Measurements from ENCODE around the gene EFCAB13. TPM values are rescaled to one million over a fixed set of nuclear protein-coding genes. Genes with fewer than 3 reads are reported as not detected.
"Not testable (repeated sequence)": the region's sequence is repeated elsewhere in the genome, so short reads cannot be mapped to it uniquely, and the experiment has no call there.

Gene EFCAB13
- total and polyA plus RNA-seq, 2 of the 4 experiments (the other 2 are of a cell fraction): 0.77 to 1.4 TPM

GRCh38 chr17:47388825-47389224 is 65.1 kb downstream of the EFCAB13 start:
- H3K14ac ChIP-seq (replicated peaks; ENCODE audit: low read depth, low read length): no peak overlapping the region
- no peak overlapping the region for H4K5ac ChIP-seq (ENCODE audit: low read depth, low read length)
- BruUV-seq (replicated peaks): no TSS peak
- H3K36me3 ChIP-seq (ENCODE audit: control insufficient read depth, insufficient read depth, low read length): 0 out of 2 replicates have a peak, but pooled peaks cover 1% of the 10 kb centered on the region
- H3K18ac ChIP-seq (ENCODE audit: low read depth, low read length): no peak overlapping the region
- dilution Hi-C loops (cut with HindIII; ENCODE audit: low sequenced_read_pairs, unreplicated experiment): no loop called here
- intact Hi-C loops (cut with micrococcal nuclease): no loop called here
- ATAC-seq (ENCODE audit: low read depth): no peak
- no peaks in the 10 kb centered on the region for H4K20me1 ChIP-seq (ENCODE audit: insufficient read depth, low read length)
- POLR2A ChIA-PET (ENCODE audit: unreplicated experiment): no interaction called here
- no peak overlapping the region for H2BK20ac ChIP-seq (ENCODE audit: low read depth, low read length)
- H2BK120ac ChIP-seq (ENCODE audit: low read depth, low read length): no peak overlapping the region
- no peak overlapping the region for H4K91ac ChIP-seq (ENCODE audit: insufficient read depth, low read depth, low read length)
- in situ Hi-C loops (cut with MboI; ENCODE audit: low sequenced_read_pairs): no loop called here
- no peaks in the 10 kb centered on the region for H3K27me3 ChIP-seq (ENCODE audit: control insufficient read depth, insufficient read depth, low read length)
- H3K4me1 ChIP-seq (ENCODE audit: control insufficient read depth, insufficient read depth, low read length): no peaks in the 10 kb centered on the region
- H2BK5ac ChIP-seq (ENCODE audit: low read depth, low read length, poor library complexity, severe bottlenecking): no peak overlapping the region
- no peak overlapping the region for H3K4me2 ChIP-seq (ENCODE audit: low read depth, low read length)
- H3K56ac ChIP-seq (ENCODE audit: extremely low read depth, insufficient read depth, low read length): no peak overlapping the region
- H2AK9ac ChIP-seq (replicated peaks; ENCODE audit: low read depth, low read length, poor library complexity): no peak overlapping the region
- no peak overlapping the region for H2BK15ac ChIP-seq (ENCODE audit: low read depth, low read length)
- TF ChIP-seq SMC3 (IDR thresholded peaks at IDR 0.05; ENCODE audit: low read depth, low read length): no peak
- H3K9me3 ChIP-seq (ENCODE audit: control insufficient read depth, insufficient read depth, low read length): no peaks in the 10 kb centered on the region
- no peak overlapping the region for H4K8ac ChIP-seq (ENCODE audit: low read depth in 2 of 2, low read length in 2 of 2)
- no peak overlapping the region for H3K9ac ChIP-seq (ENCODE audit: low read depth, low read length)
- no peak overlapping the region for H3K4ac ChIP-seq (ENCODE audit: low read depth, low read length)
- DNase-seq: no peak
- H3K23ac ChIP-seq (ENCODE audit: low read depth, low read length): no peak overlapping the region
- no peak overlapping the region for H2AK5ac ChIP-seq (ENCODE audit: low read depth, low read length)
- no peaks in the 10 kb centered on the region for H3K9me1 ChIP-seq (ENCODE audit: insufficient read depth, low read length)
- no peaks in the 10 kb centered on the region for H3K79me1 ChIP-seq (ENCODE audit: low read depth in 1 of 2, low read length in 2 of 2)
- no peak overlapping the region for H2AFZ ChIP-seq (replicated peaks; ENCODE audit: low read length, poor library complexity)
- H3K27ac ChIP-seq (ENCODE audit: insufficient read depth, low read length): no peak overlapping the region
- H3K4me3 ChIP-seq (ENCODE audit: insufficient read depth, low read depth, low read length): no peak overlapping the region
- CTCF ChIA-PET: no interaction called here

- POLR2A ChIA-PET (ENCODE audit: unreplicated experiment); BruUV-seq (replicated peaks); in situ Hi-C loops (cut with MboI; ENCODE audit: low sequenced_read_pairs): not testable (repeated sequence)
These were observed 73.9 kb downstream of the EFCAB13 start for GRCh38 chr17:47397532-47398128.

More at GRCh38 chr17:47397532-47398128, 73.9 kb downstream of the EFCAB13 start:
- H3K27ac ChIP-seq (ENCODE audit: insufficient read depth, low read length); H2AK9ac ChIP-seq (replicated peaks; ENCODE audit: low read depth, low read length, poor library complexity); ATAC-seq (ENCODE audit: low read depth); H4K20me1 ChIP-seq (ENCODE audit: insufficient read depth, low read length); dilution Hi-C loops (cut with HindIII; ENCODE audit: low sequenced_read_pairs, unreplicated experiment); intact Hi-C loops (cut with micrococcal nuclease); H2AFZ ChIP-seq (replicated peaks; ENCODE audit: low read length, poor library complexity); H3K4me2 ChIP-seq (ENCODE audit: low read depth, low read length); H3K9me1 ChIP-seq (ENCODE audit: insufficient read depth, low read length); H3K23ac ChIP-seq (ENCODE audit: low read depth, low read length); H4K5ac ChIP-seq (ENCODE audit: low read depth, low read length); H3K9ac ChIP-seq (ENCODE audit: low read depth, low read length); H4K91ac ChIP-seq (ENCODE audit: insufficient read depth, low read depth, low read length); H3K9me3 ChIP-seq (ENCODE audit: control insufficient read depth, insufficient read depth, low read length); H2BK120ac ChIP-seq (ENCODE audit: low read depth, low read length); CTCF ChIA-PET; H4K8ac ChIP-seq (ENCODE audit: low read depth in 2 of 2, low read length in 2 of 2); H3K79me1 ChIP-seq (ENCODE audit: low read depth in 1 of 2, low read length in 2 of 2); H3K27me3 ChIP-seq (ENCODE audit: control insufficient read depth, insufficient read depth, low read length); H3K4ac ChIP-seq (ENCODE audit: low read depth, low read length); H3K18ac ChIP-seq (ENCODE audit: low read depth, low read length); DNase-seq; H2AK5ac ChIP-seq (ENCODE audit: low read depth, low read length); H3K36me3 ChIP-seq (ENCODE audit: control insufficient read depth, insufficient read depth, low read length); H2BK20ac ChIP-seq (ENCODE audit: low read depth, low read length); H3K14ac ChIP-seq (replicated peaks; ENCODE audit: low read depth, low read length); H2BK5ac ChIP-seq (ENCODE audit: low read depth, low read length, poor library complexity, severe bottlenecking); H3K4me1 ChIP-seq (ENCODE audit: control insufficient read depth, insufficient read depth, low read length); H2BK15ac ChIP-seq (ENCODE audit: low read depth, low read length); H3K4me3 ChIP-seq (ENCODE audit: insufficient read depth, low read depth, low read length); H3K56ac ChIP-seq (ENCODE audit: extremely low read depth, insufficient read depth, low read length): not testable (repeated sequence)
- WGBS, 2 experiments (ENCODE audit: extremely low coverage in 2 of 2, insufficient read length in 1 of 2): no CpG with 5 or more reads among the region's 49 CpGs

Measured in IMR-90 (cell line).